Gastroesophageal sphincter (tissue), 4 donors: ENCODE measurements around the gene SOX21. TPM values are rescaled to one million over a fixed set of nuclear protein-coding genes. Genes with fewer than 3 reads are reported as not detected.

Experiments
- ATAC-seq: fragments of 150-250 bp; one replicate; pipeline ENCODE4 v1.9.1; 2016; ENCODE audit warnings: mild to moderate bottlenecking, moderate library complexity
- H3K27ac ChIP-seq, 4 donors: fragments of 200-600 bp; sonication (generic) in 3 of 4; 1 replicate in 3 of 4; 2 replicates in 1 of 4; pipeline ENCODE4 v1.5.1; 2016 to 2019
- H3K27me3 ChIP-seq: fragments of 200-600 bp; sonication (generic); one replicate; pipeline ENCODE4 v1.5.1; 2019
- H3K36me3 ChIP-seq, 2 donors: fragments of 200-600 bp; sonication (generic); one replicate each; pipeline ENCODE4 v1.5.1; 2019; ENCODE audit warnings: control low read depth in 1 of 2
- H3K4me1 ChIP-seq, 3 donors: fragments of 200-600 bp; sonication (generic); 1 replicate in 2 of 3; 2 replicates in 1 of 3; pipeline ENCODE4 v1.5.1; 2016 to 2019; ENCODE audit warnings: control low read depth in 2 of 3
- H3K4me3 ChIP-seq, 2 donors: fragments of 200-600 bp; sonication (generic); one replicate each; pipeline ENCODE4 v1.5.1; 2019; ENCODE audit warnings: mild to moderate bottlenecking in 1 of 2, moderate library complexity in 1 of 2
- H3K9me3 ChIP-seq, 3 donors: fragments of 200-600 bp; sonication (generic); one replicate each; pipeline ENCODE4 v1.5.1; 2017 to 2019; ENCODE audit warnings: control low read depth in 2 of 3
- CTCF ChIP-seq, 4 experiments: fragments of 200-600 bp in 2 of 4; fragments of 450-650 bp in 2 of 4; sonication (generic) in 1 of 4; IDR thresholded peaks; one replicate each; pipeline ENCODE4 v1.5.1; 2017 to 2019; ENCODE audit warnings: antibody characterized with exemption in 4 of 4, mild to moderate bottlenecking in 2 of 4, moderate library complexity in 2 of 4
- EP300 ChIP-seq: sonication (generic); formaldehyde crosslinking; IDR thresholded peaks from one replicate; pipeline ENCODE4 v1.6.1; 2017; ENCODE audit warnings: antibody characterized with exemption, mild to moderate bottlenecking
- POLR2A ChIP-seq, 2 donors: fragments of 450-650 bp; IDR thresholded peaks; one replicate each; pipeline ENCODE4 v1.6.1; 2017; ENCODE audit warnings: antibody characterized with exemption in 2 of 2, mild to moderate bottlenecking in 2 of 2, moderate library complexity in 1 of 2
- POLR2AphosphoS5 ChIP-seq: sonication (generic); formaldehyde crosslinking; IDR thresholded peaks from one replicate; pipeline ENCODE4 v1.6.1; 2017; ENCODE audit warnings: antibody characterized with exemption
- whole genome bisulfite sequencing, 2 donors: methylation state at CpG; one replicate each; pipeline ENCODE4 v1.1.5; 2018; ENCODE audit warnings: low coverage in 1 of 2; 5-methylcytosine and 5-hydroxymethylcytosine counted together
- total RNA-seq, 4 donors: library from RNA; depleted of rRNA; stranded (reverse); fragments of >200 nt; gene quantifications; one replicate each; pipeline ENCODE4 v1.1.0, GENCODE V29; 2016

The SOX21 gene
- total RNA-seq, 4 donors from 2014 or later = 0.47 to 0.59 TPM; not detected in 2

DNA sequence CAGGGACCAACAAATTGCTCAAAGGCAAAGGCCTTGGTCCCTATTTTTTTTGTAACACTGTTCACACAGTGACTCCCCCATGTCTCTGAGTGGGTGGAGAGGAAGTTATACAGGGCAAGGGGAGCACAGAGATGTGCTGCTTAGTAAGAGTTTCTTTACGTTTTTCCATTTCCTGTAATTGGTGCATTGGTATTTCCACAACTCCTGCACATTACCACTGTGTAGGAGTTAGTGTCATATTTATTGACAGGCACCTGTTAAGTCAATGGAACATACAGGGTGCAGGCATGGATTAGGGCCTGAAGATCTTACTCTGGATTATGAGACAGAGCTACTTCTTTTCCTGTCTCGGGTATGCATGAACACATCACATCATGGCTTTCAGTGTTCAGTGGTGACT, 45.2 kb downstream of the SOX21 start:
- Histone ChIP-seq H3K36me3 (no peaks in the 10 kb centered on the region), H3K4me3 (no peak overlapping the region), H3K27me3 (peaks cover 28% of the 10 kb centered on the region), H3K4me1 (no peaks in the 10 kb centered on the region), H3K27ac (no peak overlapping the region), H3K9me3 (no peaks in the 10 kb centered on the region)
- WGBS, 2 donors = 38 to 75% methylated on average over 2 of the region's 2 CpGs
- no peak for ATAC-seq
- TF ChIP-seq POLR2A (IDR thresholded peaks at IDR 0.05) (no peak), EP300 (no peak), CTCF (IDR thresholded peaks at IDR 0.05) (no peak), POLR2AphosphoS5 (no peak)

DNA sequence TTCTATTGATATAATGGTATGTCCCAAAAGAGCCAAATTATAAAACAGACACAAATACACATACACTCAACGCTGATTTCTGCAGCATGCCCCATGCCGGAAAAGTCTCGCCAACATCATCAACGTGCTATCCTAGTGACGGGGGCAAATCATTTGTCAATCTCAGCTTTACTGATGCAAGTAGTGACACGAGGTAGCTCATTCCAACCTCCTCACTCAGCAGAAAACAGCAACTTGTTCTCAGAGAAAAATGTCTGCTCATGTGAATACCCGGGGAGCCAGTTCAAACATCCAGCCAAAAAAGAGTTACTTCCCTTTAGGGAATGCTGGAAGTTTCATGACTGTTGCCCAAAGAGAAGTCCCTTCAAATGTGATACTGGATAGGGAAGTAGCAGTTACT, 46.3 kb downstream of the SOX21 start:
- Histone ChIP-seq H3K27me3 (peaks cover 28% of the 10 kb centered on the region), H3K27ac (no peak overlapping the region), H3K4me1 (no peaks in the 10 kb centered on the region), H3K36me3 (no peaks in the 10 kb centered on the region), H3K4me3 (no peak overlapping the region), H3K9me3 (no peaks in the 10 kb centered on the region)
- no peak for TF ChIP-seq POLR2A (IDR thresholded peaks at IDR 0.05)
- TF ChIP-seq POLR2AphosphoS5 = no peak
- no peak for TF ChIP-seq CTCF (IDR thresholded peaks at IDR 0.05)
- TF ChIP-seq EP300 = no peak
- WGBS, 2 donors = 87 to 100% methylated on average over 1 to 3 of the region's 7 CpGs
- ATAC-seq = no peak

DNA sequence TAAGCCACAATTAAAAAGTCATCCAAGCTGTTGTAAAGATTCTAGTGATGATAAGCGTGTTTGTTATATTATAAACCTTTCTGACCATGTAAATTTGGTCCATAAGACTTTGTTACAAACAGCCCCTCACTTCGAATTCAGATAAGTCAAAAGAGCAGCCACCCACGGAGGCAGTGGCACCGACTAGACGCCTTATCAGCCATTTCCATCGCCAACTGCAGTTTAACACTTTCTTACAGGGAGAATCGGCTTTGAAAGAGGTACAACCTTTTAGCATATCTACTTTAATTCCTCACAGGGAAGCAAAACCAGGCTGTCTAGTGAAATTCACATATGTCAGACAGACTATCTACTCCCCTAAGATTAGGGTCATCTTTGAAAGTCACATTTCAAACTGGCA, 47.5 kb downstream of the SOX21 start:
- no peaks in the 10 kb centered on the region for H3K9me3 ChIP-seq
- H3K27ac ChIP-seq = no peak overlapping the region
- H3K36me3 ChIP-seq = no peaks in the 10 kb centered on the region
- no peak for ATAC-seq
- 44 to 72% methylated on average over 7 of the region's 7 CpGs for WGBS, 2 donors
- H3K4me1 ChIP-seq = no peaks in the 10 kb centered on the region
- peaks cover 28% of the 10 kb centered on the region for H3K27me3 ChIP-seq
- TF ChIP-seq EP300 = no peak
- no peak for TF ChIP-seq POLR2A (IDR thresholded peaks at IDR 0.05)
- TF ChIP-seq POLR2AphosphoS5 = no peak
- no peak for TF ChIP-seq CTCF (IDR thresholded peaks at IDR 0.05)
- H3K4me3 ChIP-seq = no peak overlapping the region

- no peak for ATAC-seq
- no peak for TF ChIP-seq POLR2A (IDR thresholded peaks at IDR 0.05)
- TF ChIP-seq CTCF (IDR thresholded peaks at IDR 0.05) = no peak
- no peak for TF ChIP-seq POLR2AphosphoS5
- no peak for TF ChIP-seq EP300
- WGBS, 2 donors = 20 to 24% methylated on average over 7 to 12 of the region's 12 CpGs
Observed at GRCh38 chr13:94662274-94662945, 49.9 kb downstream of the SOX21 start.

GRCh38 chr13:94661406-94661805, 50.9 kb downstream of the SOX21 start:
- no peak for ATAC-seq

More at GRCh38 chr13:94662274-94662945, 49.9 kb downstream of the SOX21 start:
- Histone ChIP-seq H3K9me3 (no peaks in the 10 kb centered on the region), H3K4me3 (no peak overlapping the region), H3K27ac (no peak overlapping the region), H3K27me3 (peaks cover 28% of the 10 kb centered on the region), H3K4me1 (no peaks in the 10 kb centered on the region), H3K36me3 (no peaks in the 10 kb centered on the region)

More at GRCh38 chr13:94661406-94661805, 50.9 kb downstream of the SOX21 start:
- Histone ChIP-seq H3K27ac (no peak overlapping the region), H3K9me3 (no peaks in the 10 kb centered on the region), H3K4me1 (no peaks in the 10 kb centered on the region), H3K27me3 (peaks cover 28% of the 10 kb centered on the region), H3K4me3 (no peak overlapping the region), H3K36me3 (no peaks in the 10 kb centered on the region)
- 66 to 73% methylated on average over 4 to 5 of the region's 5 CpGs for WGBS, 2 donors
- no peak for TF ChIP-seq CTCF (IDR thresholded peaks at IDR 0.05)
- TF ChIP-seq POLR2AphosphoS5 = no peak
- TF ChIP-seq EP300 = no peak
- TF ChIP-seq POLR2A (IDR thresholded peaks at IDR 0.05) = no peak
